ENCODE results near the gene BRK1. TPM values are rescaled to one million over a fixed set of nuclear protein-coding genes. Genes with fewer than 3 reads are reported as not detected.
A peak's percentile ranks its signal among the peaks of the same experiment; 100 is the strongest.

BRK1 gene
- total RNA-seq, 3 donors from 2014 or later = 71.7 to 118 (median 85.5) TPM

- Histone ChIP-seq H3K9me3 (no peaks in the 10 kb centered on the region), H3K36me3 (ENCODE audit: low read depth) (peaks cover 14% of the 10 kb centered on the region), H3K4me1 (ENCODE audit: low read depth) (peaks cover 2% of the 10 kb centered on the region), H3K4me3 (no peak overlapping the region)
- intact Hi-C loops (cut with DNase I, micrococcal nuclease) = no loop called here
- peak; percentile 41 for ATAC-seq
- no peak for TF ChIP-seq CTCF (IDR thresholded peaks at IDR 0.05)
- DNase-seq = no peak
Observed at GRCh38 chr3:10149226-10149625, 33.8 kb downstream of the BRK1 start.

- TF ChIP-seq CTCF (IDR thresholded peaks at IDR 0.05) = no peak
- ATAC-seq = no peak
- H3K4me1 ChIP-seq (ENCODE audit: low read depth) = no peaks in the 10 kb centered on the region
- DNase-seq = no peak
- peaks cover 14% of the 10 kb centered on the region for H3K36me3 ChIP-seq (ENCODE audit: low read depth)
- no peak overlapping the region for H3K4me3 ChIP-seq
- no peaks in the 10 kb centered on the region for H3K9me3 ChIP-seq
- intact Hi-C loops (cut with DNase I, micrococcal nuclease) = no loop called here
Observed at GRCh38 chr3:10150987-10151386, 35.5 kb downstream of the BRK1 start.

GRCh38 chr3:10154335-10155122 is 39.1 kb downstream of the BRK1 start:
- Histone ChIP-seq H3K4me3 (no peak overlapping the region), H3K4me1 (ENCODE audit: low read depth) (no peaks in the 10 kb centered on the region), H3K36me3 (ENCODE audit: low read depth) (peaks cover 14% of the 10 kb centered on the region), H3K9me3 (no peaks in the 10 kb centered on the region)
- TF ChIP-seq CTCF (IDR thresholded peaks at IDR 0.05) = no peak
- DNase-seq (no peak), ATAC-seq (no peak)
- intact Hi-C loops (cut with DNase I, micrococcal nuclease) = no loop called here

- Histone ChIP-seq H3K4me1 (ENCODE audit: low read depth) (no peaks in the 10 kb centered on the region), H3K4me3 (no peak overlapping the region), H3K36me3 (ENCODE audit: low read depth) (peaks cover 14% of the 10 kb centered on the region), H3K9me3 (no peaks in the 10 kb centered on the region)
- ATAC-seq = no peak
- TF ChIP-seq CTCF (IDR thresholded peaks at IDR 0.05) = no peak
- DNase-seq = no peak
- intact Hi-C loops (cut with DNase I, micrococcal nuclease) = no loop called here
Observed at GRCh38 chr3:10155123-10155472, 39.6 kb downstream of the BRK1 start.

GRCh38 chr3:10155658-10156057 is 40.2 kb downstream of the BRK1 start:
- H3K4me3 ChIP-seq = no peak overlapping the region
- DNase-seq = no peak
- intact Hi-C loops (cut with DNase I, micrococcal nuclease) = no loop called here
- no peaks in the 10 kb centered on the region for H3K9me3 ChIP-seq
- peaks cover 11% of the 10 kb centered on the region for H3K36me3 ChIP-seq (ENCODE audit: low read depth)
- no peak for ATAC-seq
- no peak for TF ChIP-seq CTCF (IDR thresholded peaks at IDR 0.05)
- no peaks in the 10 kb centered on the region for H3K4me1 ChIP-seq (ENCODE audit: low read depth)
